SIG-M5 treated with dmso at 0.1 percent for 504 hours (cell line): ENCODE data around the gene PBRM1.

Experiments
- DNase-seq: peaks from one replicate; lab custom pipeline; 2025; ENCODE audit not compliant: unreplicated experiment; lab: John Stamatoyannopoulos, UW

Gene PBRM1

DNA sequence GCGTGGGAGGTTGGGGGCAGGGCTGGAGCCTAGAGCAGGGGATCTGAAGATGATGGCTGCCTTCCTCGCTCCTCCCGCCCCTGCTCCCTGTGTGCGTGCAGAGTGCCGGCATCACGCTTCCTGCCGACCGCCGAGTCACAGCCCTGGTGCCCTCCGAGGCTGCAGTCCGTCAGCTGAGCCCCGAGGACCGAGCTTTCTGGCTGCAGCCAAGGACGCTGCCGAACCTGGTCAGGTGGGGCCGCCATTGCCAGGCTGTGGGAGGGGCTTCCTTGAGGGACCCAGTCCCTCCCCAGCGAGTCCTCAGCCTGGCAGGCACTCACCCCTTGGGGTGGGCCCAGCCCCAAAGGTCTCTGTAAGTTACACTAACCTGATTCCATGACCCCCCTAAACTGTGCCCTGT, 173.0 kb downstream of the PBRM1 start:
- no peak for DNase-seq

DNA sequence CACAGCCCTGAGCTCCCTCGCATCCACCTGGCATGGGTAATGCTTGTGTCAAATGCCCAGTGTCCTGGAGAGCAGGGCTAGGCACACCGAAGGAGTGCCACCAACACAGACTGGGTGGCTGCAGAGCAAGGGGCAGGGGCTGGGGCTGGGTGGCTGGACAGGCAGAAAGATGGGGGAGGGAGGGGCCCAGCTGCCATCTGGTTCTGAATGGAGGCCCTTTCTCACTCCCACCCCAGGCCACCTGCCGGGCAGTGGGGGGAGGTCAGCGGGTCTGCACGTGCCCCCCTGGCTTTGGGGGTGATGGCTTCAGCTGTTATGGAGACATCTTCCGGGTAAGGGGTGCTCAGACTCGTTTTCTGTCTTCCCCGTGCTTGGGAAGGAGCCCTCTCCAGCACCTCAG, 173.6 kb downstream of the PBRM1 start:
- DNase-seq = no peak

DNA sequence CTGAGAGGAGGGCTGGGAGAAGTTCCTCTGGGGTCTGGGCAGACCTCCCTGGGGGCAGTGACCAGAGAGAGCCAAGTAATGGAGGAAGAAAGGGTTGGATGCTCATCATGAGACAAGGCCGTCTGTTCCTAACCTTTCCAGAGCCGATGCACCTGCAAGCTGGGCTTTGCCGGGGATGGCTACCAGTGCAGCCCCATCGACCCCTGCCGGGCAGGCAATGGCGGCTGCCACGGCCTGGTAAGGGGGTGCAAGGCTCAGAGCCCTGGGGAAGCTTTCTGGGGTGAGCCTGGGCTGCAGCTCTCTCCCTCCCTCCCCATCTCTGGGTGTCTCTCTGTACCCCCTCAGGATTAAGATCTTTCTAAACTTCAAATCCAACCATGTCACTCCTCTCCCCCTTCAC, 174.2 kb downstream of the PBRM1 start:
- no peak for DNase-seq

DNA sequence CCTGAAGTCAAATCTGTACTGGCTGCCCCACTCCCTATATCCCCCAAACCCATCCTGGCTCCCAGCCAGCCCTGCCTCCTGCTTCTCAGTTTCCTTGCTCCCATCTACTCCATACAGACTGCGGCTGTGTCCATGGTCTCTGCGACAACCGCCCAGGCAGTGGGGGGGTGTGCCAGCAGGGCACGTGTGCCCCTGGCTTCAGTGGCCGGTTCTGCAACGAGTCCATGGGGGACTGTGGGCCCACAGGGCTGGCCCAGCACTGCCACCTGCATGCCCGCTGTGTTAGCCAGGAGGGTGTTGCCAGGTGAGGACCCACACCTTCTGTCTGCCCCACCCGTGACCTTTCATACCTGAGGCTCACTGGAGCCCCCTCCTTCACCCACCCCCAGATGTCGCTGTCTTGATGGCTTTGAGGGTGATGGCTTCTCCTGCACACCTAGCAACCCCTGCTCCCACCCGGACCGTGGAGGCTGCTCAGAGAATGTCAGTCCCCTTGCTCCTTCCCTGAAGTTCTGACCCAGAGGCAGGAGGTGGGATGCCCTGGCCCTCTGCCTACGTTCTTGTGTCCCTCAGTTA, 175.9 kb downstream of the PBRM1 start:
- no peak for DNase-seq

DNA sequence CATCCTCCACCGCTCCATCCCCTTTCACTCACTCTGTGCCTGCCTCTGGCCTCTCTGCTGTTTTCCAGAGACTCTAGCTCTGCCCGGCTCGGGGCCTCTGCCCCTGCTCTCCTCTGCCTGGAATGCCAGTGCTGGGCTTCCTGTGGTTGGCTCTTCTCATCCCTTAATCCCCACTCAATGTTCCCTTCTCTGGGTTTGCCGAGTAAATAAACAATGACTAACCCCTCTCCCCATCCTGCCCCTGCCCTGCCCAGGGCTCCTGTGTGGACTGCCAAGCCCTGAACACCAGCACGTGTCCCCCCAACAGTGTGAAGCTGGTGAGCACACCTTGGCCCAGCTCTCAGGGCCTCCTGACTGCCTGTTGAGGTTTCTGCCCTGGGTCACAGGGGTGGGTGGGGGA, 178.4 kb downstream of the PBRM1 start:
- DNase-seq = no peak

DNA sequence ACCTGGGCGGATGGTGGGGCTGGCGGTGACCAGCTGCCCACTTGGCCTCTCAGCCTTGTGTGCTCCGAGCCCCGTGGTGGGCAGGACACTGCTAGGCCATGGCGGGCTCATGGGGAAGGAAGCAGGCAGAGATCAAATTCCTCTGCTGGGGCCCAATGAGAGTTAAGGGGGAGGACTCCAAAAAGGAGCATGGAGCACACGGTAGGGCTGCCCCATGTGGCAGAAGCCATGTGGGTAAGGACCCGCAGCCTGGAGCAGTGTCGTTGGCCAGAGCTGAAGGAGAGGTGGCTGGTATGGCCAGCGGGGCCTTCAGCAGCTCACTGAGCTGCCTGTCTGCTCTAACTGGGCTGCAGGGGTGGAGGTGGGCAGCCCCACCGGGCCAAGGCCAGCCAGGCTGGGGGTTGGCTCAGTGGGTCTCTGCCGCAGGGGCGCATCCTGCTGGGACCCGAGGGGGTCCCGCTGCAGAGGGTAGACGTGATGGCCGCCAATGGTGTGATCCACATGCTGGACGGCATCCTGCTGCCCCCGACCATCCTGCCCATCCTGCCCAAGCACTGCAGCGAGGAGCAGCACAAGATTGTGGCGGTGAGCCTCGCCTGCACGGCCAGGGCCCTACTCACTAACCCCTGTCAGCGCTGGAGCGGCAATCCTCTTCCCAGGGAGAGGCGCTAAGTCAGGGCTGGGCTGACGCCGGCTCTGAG, 179.3 kb downstream of the PBRM1 start:
- no peak for DNase-seq

DNA sequence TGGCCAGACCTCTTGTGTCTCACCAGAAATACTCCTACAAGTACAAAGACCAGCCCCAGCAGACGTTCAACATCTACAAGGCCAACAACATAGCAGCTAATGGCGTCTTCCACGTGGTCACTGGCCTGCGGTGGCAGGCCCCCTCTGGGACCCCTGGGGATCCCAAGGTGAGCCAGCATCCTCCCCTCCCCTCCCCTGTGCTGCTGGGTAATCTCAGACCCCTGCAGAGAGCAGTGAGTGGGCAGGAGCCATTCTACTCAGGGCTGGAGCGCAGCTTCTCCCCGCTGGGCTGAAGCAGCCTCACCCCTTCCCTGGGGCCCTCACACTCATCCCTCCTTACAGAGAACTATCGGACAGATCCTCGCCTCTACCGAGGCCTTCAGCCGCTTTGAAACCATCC, 180.7 kb downstream of the PBRM1 start:
- no peak for DNase-seq

DNA sequence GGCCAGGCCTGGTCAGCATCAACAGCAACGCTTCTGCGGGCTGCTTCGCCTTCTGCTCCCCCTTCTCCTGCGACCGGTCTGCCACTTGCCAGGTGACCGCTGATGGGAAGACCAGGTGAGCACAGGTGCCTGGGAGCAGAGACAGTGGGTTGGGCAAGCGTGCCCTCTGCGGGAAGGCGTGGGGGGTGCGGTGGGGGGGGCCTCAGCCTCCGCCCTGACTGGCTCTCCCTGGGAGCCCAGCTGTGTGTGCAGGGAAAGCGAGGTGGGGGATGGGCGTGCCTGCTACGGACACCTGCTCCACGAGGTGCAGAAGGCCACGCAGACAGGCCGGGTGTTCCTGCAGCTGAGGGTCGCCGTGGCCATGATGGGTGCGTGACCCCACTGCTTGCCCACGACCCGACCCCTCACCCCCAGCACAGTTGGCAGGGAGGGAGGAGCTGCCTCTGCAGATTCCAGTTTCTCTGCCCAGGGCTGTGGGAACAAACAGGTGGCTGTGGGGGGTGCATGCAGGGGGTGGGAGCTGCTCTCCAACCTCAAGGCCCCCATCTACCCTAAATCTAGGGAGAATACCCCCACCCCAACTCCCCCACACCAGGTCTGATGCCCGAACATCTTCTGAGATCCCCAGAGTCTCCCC, 181.8 kb downstream of the PBRM1 start:
- no peak for DNase-seq

DNA sequence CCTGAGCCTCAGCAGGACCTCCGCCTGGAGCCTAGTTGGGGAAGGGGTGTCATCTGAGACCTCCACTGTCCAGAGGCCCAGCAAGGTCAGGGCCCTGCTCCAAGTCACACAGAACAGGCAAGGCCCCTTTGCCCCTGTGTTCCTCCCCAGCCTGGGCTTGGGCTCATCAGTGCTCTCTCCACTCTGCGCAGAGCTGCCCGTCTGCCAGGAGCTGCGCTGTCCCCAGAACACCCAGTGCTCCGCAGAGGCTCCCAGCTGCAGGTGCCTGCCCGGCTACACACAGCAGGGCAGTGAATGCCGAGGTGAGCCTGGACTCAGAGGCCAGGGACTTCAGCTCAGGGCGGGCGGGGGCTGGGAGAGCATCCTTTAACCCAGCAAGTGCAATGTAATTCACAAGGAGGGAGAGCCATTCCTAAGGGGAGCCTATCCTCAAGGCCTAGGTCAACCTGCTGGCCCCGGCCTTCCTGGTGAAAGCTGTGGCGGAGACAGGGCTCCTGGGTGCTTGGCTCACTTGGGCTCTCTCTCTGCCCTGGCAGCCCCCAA, 182.8 kb downstream of the PBRM1 start:
- no peak for DNase-seq

DNA sequence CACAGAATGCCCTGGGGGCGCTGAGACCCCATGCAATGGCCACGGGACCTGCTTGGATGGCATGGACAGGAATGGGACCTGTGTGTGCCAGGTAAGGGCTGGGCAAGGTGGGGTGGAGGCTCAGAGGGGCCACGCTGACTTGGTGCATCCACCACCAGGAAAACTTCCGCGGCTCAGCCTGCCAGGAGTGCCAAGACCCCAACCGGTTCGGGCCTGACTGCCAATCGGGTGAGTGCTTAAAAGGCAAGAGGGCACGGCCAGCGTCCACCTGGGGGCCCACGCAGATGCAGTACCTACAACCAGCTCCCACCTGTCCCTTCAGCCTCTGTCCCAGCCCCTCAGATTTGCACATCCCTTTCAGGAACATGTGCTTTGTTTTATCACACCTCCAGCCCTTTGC, 183.7 kb downstream of the PBRM1 start:
- DNase-seq = no peak

DNA sequence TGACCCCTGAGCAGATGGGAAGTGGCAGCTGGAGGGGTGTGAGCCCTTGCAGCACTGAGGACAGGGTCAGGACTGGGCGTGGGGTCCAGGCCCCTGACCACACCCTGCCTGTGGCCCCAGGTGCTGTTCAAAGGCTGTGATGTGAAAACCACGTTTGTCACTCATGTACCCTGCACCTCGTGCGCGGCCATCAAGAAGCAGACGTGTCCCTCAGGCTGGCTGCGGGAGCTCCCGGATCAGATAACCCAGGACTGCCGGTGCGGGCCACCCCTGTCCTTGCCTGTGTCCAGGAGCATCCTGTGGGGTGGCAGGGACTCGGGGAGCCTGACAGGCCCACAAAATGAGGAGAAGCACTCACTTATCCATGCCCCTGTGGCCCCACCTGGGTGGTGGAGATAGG, 184.7 kb downstream of the PBRM1 start:
- no peak for DNase-seq

DNA sequence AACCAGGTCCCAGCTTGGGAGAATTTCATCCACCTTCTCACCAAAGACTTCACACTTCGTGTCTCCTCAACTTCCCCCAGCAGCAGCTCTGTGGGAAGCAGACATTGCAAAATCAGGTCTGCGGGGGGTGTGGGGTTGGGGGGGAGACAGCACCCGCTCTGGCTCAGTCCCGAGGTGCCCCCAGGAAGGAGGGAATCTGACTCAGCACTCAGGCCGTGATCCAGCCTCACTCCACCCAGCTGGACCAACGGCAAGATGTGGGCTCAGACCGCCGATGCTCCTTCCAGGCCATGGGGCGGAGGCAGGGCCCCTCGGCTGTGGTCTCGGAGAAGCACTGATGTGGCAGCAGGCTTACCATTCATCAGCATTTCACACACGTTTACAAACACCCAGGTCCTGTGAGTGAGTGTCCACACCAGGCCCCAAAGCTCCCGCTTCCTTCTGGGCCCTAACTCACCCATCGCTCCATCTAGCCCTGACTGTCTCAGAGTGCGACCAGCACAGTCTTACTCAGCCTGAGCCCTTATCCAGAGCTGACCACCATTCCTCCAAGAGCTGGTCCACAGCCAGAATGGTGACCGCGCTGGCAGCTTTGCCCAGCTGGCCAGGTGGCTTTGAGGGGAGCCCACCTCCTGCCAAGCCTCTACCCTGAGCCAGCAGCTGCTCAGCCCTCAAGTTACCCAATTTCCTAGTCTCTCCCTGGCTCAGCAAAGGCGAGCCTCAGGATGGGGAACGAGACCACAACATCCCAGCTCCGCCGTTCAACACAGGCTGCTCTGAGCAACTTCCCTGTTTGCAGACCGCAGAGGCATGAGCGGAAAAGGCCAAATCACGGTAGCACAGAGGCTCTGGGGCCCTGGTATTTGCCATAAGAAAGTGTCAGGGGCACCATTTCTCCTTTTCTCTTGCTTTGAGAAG, 187.3 kb downstream of the PBRM1 start:
- peak; percentile 99 for DNase-seq

DNA sequence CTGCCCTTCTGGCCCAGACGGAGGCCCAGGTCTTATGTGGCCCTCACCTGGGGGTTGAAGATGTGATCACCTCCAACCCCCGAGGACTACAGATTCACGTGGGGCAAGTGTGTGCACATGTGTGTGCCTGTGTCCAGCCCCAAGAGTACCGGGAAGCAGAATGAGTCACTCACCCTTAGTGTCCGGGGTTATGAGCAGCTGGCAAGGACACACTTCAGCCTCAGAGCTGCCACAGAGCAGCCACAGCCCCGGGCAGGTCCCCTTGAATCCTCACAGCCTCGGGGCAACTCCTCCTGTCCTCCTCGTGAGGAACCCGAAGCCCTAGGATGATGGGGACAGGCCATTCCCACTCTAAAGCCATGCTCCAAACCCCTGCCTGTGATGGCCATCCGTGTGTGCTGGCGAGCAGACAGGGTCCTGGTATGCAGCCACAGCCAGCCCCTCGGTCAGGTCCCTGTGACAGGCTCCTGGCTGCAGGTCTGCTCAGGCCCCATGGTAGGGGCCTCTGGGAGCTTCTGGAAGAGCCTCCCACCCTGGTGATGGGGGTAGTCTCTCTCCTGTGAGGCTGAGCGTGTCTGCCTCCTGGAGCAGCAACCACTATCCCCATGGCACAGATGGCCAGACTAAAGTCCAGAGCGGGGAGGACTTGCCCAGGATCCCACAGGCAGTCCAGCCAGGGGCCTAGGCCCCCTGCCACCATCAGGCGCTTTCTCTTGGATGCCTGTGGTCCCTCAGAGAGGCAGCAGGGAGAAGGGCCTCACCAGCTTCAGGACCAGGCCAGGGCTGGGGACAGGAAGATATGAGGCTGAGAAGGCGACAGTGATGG, 189.7 kb downstream of the PBRM1 start:
- no peak for DNase-seq
